ENCODE measurements around the gene NOX3.
"Not testable (repeated sequence)": the region's sequence is repeated elsewhere in the genome, so short reads cannot be mapped to it uniquely, and the experiment has no call there.

Gene NOX3, protein sequence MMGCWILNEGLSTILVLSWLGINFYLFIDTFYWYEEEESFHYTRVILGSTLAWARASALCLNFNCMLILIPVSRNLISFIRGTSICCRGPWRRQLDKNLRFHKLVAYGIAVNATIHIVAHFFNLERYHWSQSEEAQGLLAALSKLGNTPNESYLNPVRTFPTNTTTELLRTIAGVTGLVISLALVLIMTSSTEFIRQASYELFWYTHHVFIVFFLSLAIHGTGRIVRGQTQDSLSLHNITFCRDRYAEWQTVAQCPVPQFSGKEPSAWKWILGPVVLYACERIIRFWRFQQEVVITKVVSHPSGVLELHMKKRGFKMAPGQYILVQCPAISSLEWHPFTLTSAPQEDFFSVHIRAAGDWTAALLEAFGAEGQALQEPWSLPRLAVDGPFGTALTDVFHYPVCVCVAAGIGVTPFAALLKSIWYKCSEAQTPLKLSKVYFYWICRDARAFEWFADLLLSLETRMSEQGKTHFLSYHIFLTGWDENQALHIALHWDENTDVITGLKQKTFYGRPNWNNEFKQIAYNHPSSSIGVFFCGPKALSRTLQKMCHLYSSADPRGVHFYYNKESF

DNA sequence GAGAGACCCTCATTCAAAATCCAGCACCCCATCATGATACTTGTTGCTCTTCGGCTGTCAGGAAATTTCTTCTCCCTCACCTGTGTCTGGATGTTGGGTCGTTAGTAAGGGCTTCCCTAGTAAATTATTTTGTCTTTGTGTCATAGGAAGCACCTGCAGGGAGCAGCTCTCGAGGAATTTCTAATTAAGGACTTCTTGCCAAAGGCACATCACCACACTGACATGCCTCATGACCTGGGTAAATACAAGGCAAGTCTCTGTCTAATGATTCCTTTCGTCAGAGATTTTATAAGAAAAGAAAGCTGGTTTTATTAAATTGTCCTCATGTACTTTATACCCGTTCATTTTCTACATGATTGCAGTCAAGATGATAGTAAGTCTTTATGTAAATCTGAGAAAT is at the start of gene NOX3:
NOX3 (minus strand) TSS at position 74 of the 400 bp plus-strand sequence; CDS start at position 35, 39 bp downstream.
- no peak for DNase-seq

DNA sequence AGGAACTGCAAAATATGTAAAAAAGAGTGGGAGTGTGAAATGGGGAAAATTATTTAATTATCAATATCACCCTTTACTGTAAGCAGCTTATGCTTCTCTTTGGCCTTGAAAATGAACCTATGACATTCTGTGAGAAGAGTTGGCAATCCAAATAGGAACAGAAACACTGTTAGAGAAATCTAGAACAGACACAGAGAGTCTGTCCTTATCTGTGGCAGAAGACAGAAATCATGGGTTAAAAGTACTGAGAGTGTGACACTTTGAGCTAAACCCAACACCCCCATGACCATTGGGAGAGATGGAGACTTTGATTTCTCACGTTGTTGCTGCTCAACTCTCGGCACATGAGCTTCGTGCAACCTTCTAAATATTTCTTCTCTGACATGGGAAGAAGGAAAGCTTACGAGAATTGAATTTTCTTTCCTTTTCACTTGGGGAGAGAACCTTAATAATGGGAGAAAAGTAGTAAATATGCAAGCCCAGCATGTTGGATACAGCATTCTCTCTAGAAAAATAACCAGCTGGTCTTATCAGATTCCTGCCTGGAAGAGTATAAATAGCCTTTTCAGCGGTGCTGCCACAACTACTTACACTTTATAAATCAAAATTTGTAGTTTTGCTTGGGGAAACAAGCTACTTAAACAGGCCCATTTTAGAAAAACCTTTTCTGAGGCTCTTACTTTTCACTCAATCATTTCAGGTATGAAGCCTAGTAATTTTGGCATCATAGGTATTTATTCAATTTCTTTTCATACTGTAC is 49.4 kb upstream of the NOX3 start:
- no peak for DNase-seq

DNA sequence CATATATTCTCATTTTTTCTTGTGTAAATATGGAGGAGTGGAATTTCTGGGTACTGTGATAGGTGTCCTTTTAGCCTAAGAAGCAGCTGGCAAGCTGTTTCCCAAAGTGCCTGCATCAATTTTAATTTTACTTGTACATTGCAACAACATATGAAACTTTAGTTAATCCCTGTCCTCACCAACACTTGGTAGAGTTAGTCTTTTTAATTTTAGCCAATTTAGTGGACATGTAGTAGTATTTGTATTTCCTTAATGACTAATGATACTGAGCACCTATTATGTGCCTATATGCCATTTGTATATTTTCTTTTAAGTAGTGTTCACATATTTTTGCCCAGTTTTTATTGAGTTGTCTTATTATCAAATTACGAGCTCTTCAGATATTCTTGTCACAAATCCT is 46.8 kb upstream of the NOX3 start:
- no peak for DNase-seq

DNA sequence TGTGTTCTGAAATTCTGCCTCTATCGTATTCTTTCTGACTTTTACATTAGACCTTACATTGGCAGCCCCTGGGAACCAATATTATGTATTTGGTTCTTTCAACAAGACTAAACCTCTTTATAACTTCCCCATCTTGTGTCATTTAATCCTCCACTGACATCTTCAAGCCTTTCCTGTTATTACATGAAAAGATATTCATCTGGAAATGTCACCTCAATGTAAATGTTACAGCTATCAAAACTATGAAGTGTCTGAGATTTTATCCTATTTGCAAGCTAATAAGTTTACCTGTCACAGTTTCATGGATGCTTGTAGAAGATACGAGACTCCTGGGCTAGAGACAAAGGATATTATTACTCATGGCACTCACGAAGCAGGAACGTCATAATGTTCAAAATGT is 43.9 kb upstream of the NOX3 start:
- no peak for DNase-seq

DNA sequence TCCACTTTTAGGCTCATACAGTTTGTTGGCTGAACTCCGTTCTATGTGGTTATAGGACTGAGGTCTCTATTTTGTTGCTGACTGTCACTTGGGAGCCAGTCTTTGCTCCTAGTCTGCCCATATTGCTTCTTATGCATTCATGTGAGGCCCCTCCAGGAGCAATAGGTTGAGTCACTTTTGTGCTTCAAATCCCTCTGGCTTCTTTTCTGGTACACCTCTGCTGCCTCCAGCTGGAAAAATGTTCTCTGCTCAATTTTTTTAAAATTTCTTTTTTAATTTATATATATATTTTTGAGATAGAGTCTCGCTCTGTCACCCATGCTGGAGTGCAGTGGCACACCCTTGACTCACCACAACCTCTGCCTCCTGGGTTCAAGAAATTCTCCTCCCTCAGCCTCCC is 42.7 kb upstream of the NOX3 start:
- DNase-seq = no peak

DNA sequence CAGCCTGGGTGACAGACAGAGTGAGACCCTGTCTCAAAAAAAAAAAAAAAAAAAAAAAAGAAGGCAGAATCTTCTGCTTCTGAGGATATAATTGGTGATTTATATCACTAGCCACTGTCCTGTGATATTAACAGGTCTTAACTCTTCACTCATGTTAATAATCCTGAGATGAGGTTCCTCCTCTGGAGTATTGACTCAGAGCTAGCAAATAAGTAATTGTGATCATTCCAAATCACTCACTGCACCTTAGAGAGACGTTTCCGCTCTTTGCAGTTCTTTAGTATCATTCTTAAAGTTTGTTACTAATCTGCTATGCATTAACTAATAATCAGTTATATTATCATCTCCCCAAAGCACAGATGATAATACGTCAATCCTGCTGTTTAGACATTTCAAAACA is 41.6 kb upstream of the NOX3 start:
- no peak for DNase-seq

DNA sequence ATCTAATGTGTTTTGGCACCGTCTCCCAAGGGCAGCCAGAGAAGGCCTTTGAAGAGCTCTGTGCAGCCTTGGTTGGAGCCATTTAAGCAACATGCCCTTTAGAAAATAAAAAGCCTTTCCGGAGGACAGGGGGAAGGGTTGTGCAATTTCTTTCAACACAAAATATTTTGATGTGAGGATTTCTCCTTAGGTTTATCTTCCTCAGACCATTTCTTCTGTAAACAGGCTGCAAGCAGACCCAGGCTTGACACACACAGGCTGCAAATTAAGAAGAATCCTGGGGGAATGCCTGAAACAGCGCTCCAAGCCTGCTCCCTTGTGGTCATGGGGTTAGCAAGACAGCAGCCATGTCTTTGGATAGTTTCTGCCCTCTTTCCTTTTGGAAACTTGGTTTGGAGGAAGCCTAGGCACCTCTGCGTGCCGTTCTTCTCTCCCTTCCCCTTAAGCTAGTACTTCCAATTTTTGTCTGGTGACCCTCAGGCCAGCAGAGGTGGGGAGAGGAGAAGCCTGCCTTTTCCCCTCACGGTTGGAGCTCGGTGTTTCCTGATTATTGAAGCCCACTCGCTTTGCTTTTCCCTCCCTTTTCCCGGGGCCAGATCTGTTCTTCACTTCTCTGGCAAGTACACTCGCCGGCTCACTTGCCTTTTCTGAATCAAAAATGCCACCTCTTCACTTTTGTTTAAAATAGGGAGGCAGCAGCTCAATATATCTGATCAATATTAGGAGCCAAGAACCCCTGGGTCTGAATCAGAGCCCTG is 39.6 kb upstream of the NOX3 start:
- DNase-seq = no peak

DNA sequence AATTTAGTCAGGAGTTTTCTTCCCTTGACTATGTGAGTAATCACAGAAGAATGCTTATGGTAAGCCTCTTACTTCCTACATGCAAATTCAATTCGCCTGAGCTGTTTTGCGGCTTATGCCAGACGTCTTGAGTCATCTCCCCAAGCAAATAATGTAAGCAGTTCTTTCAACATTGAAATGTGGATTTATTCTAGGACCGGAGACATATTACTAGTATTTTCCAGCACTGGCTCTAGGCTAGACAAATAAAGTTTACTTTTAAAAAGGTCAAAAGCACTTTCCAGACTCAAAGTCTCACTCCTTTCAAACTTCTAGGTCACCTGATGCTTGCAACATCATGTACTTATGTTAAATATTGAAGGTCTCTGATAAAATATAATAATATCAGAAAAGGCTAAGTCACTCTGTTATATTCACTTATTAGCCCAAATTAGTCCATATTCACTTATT is 38.1 kb upstream of the NOX3 start:
- DNase-seq = no peak

DNA sequence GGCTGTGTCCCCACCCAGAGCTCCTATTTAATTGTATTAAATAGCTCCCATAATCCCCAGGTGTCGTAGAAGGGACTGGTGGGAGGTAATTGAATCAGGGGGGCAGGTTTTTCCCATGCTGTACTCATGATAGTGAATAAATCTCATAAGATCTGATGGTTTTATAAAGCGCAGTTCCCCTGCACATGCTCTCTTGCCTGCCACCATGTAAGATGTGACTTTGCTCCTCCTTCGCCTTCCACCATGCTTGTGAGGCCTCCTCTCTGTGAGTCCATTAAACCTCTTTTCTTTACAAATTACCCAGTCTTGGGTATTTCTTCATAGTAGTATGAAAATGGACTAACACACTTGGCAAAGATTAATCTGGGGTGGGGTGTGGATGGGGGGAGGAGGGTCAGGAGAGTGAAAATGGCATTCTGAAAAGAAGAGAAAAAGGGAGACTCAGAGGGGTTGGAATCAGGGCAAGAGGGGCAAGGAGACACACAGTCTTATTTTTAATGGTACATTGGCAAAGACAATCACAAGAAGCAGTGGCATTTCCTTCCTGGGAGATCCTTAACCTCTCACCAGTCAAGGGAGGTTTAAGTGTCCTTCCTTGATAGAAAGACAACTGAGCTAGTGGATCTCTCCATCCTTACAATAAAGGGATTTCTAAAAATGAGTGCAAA is 37.5 kb upstream of the NOX3 start:
- no peak for DNase-seq

DNA sequence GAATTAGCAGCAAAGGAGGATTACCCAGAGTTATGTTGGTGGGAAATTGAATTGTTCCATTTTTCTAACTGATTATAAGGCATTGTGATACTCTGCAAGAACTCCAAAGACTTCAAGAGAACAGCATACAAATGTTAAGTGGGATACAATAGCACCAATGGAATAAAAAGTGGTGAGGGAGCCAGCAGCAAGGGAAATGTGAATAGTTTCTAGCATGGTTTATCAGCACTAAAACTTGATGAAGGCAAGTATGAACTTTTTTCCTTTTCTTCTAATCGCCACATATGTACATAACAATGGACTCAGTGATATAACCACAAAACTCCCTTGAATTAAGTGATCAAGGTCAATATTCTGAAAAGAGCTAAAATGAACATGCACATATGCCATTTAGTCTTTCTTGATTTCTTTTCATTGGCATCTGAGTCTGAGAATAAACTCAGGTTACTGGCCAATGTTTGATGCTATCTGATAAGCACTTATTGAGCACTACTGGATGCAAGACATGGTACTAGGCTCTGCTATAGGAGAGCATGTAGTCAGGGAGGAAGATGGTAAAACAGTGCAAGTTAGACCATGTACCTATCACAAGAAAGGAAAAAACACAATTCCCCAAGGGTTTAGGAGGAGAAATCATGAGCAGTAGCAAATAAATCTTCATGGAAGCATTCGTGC is 36.6 kb upstream of the NOX3 start:
- no peak for DNase-seq

DNA sequence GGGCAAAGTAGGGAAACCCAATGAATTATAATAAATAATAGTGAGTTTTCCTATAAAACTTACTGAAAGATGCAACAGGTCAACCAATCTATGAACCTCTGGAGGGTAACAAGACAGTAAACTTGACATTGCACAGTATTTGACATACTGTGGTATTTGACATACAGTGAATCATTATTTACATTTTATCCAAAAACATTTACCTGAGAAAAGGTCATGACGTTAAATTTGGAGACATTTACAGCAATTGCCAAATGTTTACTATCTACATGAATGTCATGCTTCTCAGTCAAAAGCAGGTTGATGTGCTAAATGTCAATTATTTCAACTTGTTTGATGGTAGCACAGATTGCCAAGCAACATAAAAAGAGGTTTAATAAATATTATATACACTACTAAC is 35.8 kb upstream of the NOX3 start:
- no peak for DNase-seq

DNA sequence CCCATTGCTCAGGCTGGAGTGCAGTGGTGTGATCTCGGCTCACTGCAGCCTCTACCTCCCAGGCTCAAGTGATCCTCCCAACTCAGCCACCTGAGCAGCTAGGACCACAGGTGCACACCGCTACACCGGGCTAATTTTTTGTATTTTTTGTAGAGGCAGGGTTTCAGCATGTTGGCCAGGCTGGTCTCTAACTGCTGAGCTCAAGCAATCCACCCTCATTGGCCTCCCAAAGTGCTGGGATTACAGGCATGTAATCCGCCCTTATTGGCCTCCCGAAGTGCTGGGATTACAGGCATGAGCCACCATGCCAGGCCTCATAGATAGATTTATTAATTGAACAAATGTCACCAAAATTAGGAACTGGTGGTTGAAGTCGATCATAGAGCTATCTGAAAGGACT is 32.6 kb upstream of the NOX3 start:
- DNase-seq = not testable (repeated sequence)

DNA sequence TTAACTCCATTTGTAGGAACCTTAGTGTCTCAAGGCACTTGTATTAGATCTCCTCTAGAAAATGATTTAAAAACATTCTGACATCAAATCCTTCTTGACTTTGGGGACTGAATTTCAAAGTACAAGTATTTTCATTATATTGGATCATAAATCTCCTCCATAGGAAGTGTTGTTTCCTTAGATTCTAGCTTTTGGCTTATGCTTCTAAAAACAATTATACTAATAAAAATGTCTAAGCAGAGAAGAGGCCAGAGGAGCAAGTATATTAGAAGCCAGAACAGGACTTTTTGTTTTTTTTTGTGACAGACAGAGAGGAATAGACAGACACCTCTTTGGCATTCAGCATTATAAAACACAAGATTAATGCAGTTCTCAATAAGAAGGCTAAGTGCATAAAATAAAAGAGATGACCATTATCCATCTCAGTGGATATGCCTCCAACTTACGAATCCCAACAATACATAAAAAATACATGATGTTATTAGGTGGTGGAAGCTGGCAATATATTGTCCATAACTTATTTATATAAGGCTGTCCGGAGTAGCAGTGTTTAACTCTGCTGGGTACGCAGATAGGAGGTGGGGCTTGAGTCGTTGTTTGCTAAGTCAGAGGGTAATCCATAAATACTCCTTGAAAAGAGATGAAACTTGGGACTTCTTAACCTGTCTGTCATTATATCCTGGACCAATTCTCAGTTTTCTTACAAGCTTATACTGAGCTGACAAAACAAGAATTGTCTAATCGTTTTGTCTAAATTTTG is 31.9 kb upstream of the NOX3 start:
- DNase-seq = no peak

DNA sequence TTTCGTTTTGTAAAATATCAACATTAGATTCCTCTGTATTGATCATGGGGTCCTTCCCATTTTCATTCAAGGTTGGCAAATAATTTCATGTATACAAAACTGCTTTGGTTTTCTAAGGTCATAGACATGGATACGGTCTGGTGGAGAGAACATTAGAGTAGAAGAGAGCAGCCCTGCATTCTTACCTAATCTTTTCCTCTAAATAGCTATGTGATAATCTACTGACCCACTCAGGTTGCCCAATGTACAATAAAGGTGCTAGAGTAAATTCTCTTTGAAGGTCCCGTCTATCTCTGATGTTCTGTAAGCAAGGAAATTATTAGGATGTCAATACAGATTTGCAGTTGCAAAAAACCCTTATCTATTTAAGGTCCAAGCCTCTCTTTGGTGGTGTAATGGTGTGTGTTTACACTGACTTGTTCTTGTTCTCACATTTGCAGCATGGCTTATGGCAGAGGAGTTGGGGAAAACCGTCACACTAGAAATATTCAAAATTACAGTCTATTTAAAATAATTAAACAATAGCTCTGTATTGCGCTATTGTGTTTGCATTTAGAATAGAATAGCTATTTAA is 31.2 kb upstream of the NOX3 start:
- DNase-seq = no peak

DNA sequence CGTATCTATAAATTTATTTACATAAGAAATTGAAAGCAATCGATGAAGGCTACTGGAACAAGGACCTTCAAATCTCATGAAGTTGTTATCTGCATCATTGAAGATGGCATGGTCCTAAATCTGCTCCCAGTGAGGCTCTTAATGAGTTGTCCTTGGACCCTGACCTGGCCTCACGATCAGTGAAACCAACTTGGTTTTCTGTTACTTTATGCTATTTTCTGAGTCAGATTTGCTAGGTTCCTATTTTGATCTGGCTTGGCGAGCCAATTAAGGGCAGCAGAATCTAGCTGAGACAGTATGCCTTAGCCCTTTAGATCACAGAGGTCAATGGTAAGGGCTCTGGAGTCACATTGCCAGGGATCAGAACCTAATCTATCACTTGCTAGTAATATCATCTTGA is 30.1 kb upstream of the NOX3 start:
- DNase-seq = no peak

DNA sequence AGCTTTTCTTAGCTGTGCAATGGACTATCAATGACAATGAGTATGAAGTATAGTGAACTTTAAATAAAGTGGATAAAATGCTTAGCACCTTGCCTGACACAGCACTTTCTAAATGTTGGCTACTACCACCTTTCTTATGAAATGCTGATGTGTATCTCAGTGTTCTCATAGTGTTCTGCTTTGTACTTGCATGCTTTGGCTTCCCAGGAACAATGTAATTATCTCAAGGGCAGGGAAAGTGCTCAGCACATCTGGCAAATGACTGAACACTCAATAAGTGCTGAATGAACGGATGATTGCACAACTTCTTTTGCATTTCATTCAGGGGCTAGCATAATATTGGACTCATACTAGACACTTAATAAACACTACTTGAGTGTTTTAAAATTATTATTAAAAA is 28.2 kb upstream of the NOX3 start:
- no peak for DNase-seq

DNA sequence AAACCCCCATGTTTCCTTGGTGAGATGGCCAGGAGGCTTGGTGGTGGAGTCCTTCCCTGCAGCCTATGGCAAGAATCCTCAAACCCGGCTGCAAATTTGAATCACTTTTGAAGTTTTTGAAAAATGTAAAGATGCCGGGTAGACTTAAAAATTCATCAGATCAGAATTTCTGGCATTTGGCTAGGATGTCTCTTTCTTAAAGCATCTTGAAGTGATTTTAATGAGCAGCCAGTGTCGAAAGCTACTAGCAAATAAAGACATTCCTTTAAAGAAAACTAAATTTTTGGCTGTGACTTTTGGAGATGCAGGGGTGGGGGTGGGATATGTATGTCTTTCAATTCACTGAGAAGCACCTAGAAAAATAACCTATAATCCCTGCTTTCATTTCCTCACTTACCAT is 25.6 kb upstream of the NOX3 start:
- DNase-seq = no peak

DNA sequence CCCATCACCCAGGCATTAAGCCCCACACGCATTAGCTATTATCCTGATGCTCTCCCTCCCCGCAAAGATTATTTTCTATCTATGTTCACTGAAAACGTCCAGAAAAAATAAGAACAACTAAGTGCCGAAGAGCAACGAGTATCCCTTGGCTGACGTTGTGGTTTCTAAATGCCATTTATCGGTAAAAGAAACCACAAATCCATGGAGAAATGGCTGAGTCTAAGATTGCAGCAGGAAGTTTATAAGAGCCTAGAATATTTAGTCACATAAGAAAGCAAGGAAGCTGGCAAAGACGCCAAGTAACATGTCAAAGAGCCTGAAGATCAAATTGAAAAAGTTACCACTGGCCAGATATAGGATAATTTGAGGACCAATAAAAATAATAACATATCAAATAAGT is 18.1 kb upstream of the NOX3 start:
- DNase-seq = no peak

DNA sequence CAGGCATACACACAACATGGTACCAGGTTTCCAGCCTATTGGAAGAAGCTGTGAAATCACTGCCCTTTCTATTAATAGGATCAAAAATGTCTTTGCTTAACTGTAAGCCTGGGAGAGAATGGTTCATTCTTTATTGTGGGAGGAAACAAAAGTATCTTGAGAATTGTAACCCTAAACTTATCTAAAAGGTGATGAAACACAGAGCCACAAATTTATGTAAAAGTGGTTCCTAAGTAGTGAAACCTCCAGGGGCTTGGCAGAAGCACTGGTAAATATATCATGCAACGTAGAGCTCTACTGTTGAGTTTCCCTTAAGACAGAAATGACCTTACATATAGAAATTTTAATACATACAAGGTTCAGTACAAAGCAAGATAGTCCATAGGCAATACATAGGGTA is 17.2 kb upstream of the NOX3 start:
- no peak for DNase-seq

DNA sequence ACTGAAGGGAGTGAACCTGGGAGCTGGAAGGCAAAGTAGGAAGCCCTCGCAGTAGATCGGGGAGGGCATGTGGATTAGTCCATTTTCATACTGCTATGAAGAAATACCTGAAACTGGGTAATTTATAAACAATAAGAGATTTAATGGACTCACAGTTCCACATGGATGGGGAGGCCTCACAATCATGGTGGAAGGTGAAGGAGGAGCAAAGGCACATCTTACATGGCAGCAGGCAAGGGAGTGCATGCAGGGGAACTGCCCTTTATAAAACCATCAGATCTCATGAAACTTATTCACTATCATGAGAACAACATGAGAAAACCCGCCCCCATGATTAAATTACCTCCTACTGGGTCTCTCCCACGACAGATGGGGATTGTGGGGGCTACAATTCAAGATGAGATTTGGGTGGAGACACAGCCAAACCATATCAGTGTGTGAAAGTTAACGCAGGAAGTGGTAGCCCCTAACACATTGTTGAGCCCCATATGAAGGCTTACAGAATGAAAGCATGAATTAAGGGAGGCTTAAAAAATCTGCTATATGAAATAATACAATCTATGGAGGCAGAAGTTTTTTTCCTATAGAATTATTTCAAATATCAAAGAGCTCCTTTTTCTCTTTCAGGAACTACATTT is 15.5 kb upstream of the NOX3 start:
- not testable (repeated sequence) for DNase-seq

Measured in stimulated activated CD4-positive, alpha-beta T cell treated with anti-CD3 and anti-CD28 coated beads, Interleukin-4, amount 100 ng/mL, for 1 hour (primary cell).